Left renal cortex interstitium (tissue), 4 donors: ENCODE data around the gene ARFGEF2. TPM values are rescaled to one million over a fixed set of nuclear protein-coding genes. Genes with fewer than 3 reads are reported as not detected.
"Not testable (repeated sequence)": the region's sequence is repeated elsewhere in the genome, so short reads cannot be mapped to it uniquely, and the experiment has no call there.

Experiments
- DNase-seq, 4 donors: peaks; one replicate each; pipeline ENCODE4 v3.0.0-alpha.2; 2013; ENCODE audit warnings: low read depth in 4 of 4, low spot score in 2 of 4, missing footprints in 1 of 4
- polyA plus RNA-seq, 4 donors: library from polyadenylated mRNA; unstranded; fragments of 120-200 nt; gene quantifications; one replicate each; pipeline ENCODE4 v1.2.1, GENCODE V29; 2013; ENCODE audit not compliant: insufficient read length in 4 of 4

ARFGEF2 gene
- polyA plus RNA-seq, 4 donors = 23.2 to 31.5 (median 27.2) TPM

GRCh38 chr20:48984575-48985219 is 63.2 kb downstream of the ARFGEF2 start:
- no peak for DNase-seq

GRCh38 chr20:48986899-48987298 is 65.4 kb downstream of the ARFGEF2 start:
- no peak for DNase-seq

DNA sequence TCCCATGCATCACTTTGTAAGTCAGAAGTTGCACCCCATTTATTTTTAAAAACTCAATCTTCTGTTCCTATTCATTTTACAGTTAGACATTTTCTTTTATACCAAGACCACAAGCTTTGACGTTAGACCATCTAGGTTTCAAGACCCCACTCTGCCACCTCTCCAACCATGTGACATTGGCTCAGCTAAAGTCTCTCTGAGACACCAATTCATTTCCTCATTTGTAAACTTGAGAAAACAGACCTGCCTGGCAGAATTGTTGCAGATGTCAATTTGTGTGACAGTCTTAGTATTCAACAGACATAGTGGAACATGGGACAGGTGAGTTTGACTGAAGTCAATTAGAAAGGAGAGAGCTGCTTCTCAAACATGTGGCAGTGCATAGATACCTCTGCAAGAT is 69.0 kb downstream of the ARFGEF2 start:
- DNase-seq = no peak

DNA sequence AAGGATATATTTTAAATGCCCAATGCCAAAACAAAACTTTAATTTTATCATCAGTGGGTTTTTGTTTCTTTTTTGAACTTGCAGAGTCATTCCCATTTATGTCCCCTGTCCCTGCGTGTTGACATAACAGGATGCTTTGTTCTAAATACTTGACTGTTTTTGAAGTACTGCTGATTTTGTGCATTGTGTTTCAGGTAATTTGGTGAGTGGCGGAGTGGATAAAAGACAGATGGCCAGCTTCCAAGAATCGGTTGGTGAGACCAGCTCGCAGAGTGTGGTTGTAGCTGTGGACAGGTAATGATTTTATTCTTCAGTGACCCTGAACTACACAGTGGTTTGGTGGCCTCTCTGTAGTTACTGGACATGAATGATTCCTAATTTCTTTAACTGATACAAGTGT is 74.1 kb downstream of the ARFGEF2 start:
- DNase-seq = no peak

DNA sequence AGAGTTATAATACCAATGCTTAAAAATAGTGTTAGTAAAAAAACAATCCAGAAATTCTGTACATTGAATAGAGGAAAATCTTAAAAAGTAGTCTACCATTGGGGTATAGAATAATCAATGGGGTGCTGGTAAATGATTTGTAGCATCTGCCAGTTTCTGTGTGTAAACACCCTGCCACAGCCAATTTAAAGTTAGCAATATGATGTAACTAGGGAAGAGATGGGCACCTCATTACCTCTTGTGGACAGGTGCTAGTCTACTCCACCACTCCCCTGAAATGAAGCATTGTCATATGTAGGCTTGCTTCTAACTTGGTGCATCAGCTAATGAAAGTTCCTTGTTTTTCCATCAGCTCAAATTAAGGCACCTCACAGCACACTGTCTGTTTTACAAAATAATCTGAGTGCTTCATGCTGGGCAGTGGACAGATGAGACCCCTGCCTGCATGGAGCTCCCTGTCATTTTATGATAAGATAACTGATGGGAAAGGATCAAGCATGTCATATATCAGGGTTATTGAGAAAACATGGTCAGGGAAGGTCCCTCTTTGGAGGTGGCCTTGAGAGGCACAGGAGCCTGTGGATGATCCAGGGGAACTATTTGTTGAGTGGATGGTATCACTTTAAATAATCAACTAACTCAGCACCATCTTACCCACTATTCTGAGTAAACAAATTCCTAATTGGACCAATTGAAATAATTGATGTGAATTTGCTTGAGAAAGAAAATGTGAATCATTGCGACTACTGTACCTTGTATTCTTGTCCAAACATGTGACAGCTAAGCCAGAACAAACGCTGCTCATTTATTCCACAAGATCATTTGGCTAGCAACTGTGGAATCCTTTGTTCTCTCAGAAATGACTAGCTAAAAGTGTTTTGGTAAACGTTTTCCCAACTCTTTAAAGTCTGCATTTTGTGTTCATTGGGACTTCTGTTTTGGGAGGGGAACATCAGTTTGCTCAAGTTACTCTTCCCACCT is 78.7 kb downstream of the ARFGEF2 start:
- DNase-seq = no peak

DNA sequence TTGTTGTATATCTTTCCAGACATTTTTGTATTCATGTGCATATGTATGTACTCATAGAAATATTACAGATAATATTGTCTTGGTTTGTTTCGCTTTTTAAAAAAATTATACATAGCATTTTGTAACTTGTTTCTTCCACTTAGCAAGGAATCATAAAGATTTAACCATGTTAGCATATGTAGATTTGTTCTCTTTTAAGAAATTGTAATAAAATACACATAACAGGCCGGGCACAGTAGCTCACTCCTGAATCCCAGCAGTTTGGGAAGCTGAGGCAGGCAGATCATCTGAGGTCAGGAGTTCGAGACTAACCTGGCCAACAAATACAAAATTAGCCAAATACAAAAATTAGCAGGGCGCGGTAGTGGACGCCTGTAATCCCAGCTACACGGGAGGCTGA is 80.2 kb downstream of the ARFGEF2 start:
- DNase-seq = no peak

- no peak for DNase-seq
Measured at GRCh38 chr20:49006446-49006980, 85.0 kb downstream of the ARFGEF2 start.

DNA sequence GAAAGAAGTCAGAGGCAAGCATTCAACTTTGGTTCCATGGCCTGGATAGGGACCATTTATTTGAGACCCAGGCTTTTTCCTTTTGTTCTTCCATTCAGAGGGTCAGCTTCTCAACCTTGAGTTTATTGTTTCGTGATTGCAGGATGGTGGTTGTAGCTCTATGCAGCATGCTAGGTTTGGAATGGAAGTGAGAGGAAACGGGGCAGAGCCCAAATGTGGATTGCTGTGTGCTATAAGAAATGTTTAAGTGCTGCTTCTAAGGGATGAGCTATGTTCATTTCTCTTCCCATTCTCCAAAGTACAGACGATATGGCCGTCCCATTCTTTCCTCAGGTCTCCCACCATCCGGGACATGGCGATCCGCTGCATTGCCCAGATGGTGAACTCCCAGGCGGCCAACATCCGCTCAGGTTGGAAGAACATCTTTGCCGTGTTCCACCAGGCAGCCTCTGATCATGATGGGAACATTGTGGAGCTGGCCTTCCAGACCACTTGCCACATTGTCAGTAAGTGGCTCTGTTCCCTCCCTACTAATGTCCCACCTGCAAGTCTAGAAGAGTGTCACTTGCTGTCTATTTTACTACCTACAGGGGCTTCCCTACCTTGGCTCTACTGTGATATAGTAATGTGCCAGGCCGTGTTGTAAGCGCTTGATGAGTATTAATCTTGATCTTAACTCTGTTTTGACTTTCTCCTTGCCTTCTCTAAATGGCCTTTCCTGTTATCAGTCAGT is 88.6 kb downstream of the ARFGEF2 start:
- no peak for DNase-seq

DNA sequence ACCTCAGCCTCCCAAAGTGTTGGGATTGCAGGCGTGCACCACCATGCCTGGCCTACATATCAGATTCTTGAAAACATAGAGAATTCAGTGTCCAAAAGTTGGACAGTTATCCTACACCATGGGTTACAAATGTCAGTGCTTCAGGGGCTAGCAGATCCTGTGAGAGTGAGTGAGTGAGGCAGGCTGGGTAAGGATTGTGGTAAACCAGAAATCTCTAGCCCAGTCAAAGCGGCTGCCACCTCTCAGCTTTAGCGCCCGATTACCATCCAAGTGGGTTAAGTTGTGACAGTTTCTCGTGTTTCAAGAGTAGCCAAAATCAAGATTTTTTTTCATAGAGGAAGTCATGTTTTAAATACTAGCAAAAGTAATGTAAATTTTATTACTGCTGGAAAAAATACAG is 102.7 kb downstream of the ARFGEF2 start:
- no peak for DNase-seq

- DNase-seq = not testable (repeated sequence)
Measured at GRCh38 chr20:49028177-49028576, 106.7 kb downstream of the ARFGEF2 start.

- no peak for DNase-seq
Measured at GRCh38 chr20:49028684-49029083, 107.2 kb downstream of the ARFGEF2 start.

- DNase-seq = no peak
Measured at GRCh38 chr20:49029203-49029602, 107.7 kb downstream of the ARFGEF2 start.

GRCh38 chr20:49030954-49031619 is 109.6 kb downstream of the ARFGEF2 start:
- DNase-seq = no peak

DNA sequence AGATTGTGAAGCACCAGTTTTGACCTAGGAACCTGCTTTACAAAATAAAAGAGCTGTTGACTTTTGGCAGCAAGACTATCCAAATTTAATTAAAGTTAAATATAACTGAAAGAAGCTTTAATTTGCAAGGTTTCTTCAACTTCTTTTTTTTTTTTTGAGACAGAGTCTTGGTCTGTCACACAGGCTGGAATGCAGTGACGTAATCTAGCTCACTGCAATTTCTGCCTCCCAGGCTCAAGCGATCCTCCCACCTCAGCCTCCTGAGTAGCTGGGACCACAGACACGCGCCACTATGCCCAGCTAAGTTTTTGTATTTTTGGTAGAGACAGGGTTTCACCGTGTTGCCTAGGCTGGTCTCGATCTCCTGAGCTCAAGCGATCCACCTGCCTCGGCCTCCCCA is 110.9 kb downstream of the ARFGEF2 start:
- no peak for DNase-seq

GRCh38 chr20:49034070-49034732 is 112.7 kb downstream of the ARFGEF2 start:
- no peak for DNase-seq

- no peak for DNase-seq
Measured at GRCh38 chr20:49037962-49038387, 116.5 kb downstream of the ARFGEF2 start.

- DNase-seq = no peak
Measured at GRCh38 chr20:49039854-49040253, 118.3 kb downstream of the ARFGEF2 start.

DNA sequence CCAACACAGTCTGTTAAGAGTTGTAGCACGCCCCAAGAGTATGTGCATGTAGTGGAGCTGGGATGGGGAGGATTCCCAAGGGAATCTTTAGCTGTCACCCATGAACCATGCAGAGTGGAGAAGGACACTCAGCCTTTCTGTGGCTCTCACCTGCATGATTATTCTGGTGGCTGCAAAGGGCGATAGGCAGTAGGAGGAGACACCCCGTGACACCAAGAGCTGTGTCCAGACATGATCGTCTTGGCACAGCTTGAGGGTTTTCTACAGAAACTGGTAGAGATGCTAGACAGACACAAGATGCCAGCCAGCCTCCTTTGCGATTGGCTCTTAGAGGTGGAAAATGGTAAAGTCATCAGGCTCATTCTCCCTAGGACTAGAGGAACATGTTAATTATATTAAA is 121.5 kb downstream of the ARFGEF2 start:
- DNase-seq = no peak

GRCh38 chr20:49045440-49046086 is 124.1 kb downstream of the ARFGEF2 start:
- peak in 1 of 4 donors; percentile 13 for DNase-seq
